ENCODE results near the gene KRTAP12-2. TPM values are rescaled to one million over a fixed set of nuclear protein-coding genes. Genes with fewer than 3 reads are reported as not detected.

The KRTAP12-2 gene, protein sequence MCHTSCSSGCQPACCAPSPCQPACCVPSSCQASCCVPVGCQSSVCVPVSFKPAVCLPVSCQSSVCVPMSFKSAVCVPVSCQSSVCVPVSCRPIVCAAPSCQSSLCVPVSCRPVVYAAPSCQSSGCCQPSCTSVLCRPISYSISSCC
- not detected for total RNA-seq
- long read RNA-seq, result 0 reads

- DNase-seq (peak; percentile 87), ATAC-seq (peak; percentile 100)
- intact Hi-C loops (cut with micrococcal nuclease), result no loop called here
These were observed at the start of gene KRTAP12-2 for GRCh38 chr21:44666401-44667320. KRTAP12-2 (minus strand) TSS chr21:44666927; CDS start chr21:44666886, 41 bp downstream.

GRCh38 chr21:44714905-44715304 lies 48.2 kb upstream of the KRTAP12-2 start:
- ATAC-seq (no peak), DNase-seq (no peak)
- intact Hi-C loops (cut with micrococcal nuclease), result no loop called here

GRCh38 chr21:44713846-44714245 lies 47.1 kb upstream of the KRTAP12-2 start:
- intact Hi-C loops (cut with micrococcal nuclease), result no loop called here
- DNase-seq (no peak), ATAC-seq (no peak)

DNA sequence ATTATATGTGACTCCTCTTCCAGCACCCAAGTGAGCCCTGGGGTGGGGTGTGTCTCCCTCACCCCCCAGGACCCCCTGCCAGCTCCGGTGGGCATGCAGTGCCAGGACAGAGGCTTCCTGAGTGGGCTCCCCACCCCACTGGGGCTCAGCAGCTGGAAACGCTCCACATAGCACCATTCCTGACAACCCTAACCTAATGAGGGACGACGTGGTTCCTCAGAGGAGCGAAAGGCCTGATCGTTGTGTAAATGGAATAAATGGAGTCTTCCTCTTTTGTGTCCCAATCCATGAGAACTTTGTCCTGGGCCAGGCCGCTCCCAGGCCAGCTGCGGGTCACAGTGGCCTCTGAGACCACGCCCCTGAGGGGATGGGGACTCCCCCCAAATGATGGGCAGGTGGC lies 46.4 kb upstream of the KRTAP12-2 start:
- DNase-seq, result no peak

DNA sequence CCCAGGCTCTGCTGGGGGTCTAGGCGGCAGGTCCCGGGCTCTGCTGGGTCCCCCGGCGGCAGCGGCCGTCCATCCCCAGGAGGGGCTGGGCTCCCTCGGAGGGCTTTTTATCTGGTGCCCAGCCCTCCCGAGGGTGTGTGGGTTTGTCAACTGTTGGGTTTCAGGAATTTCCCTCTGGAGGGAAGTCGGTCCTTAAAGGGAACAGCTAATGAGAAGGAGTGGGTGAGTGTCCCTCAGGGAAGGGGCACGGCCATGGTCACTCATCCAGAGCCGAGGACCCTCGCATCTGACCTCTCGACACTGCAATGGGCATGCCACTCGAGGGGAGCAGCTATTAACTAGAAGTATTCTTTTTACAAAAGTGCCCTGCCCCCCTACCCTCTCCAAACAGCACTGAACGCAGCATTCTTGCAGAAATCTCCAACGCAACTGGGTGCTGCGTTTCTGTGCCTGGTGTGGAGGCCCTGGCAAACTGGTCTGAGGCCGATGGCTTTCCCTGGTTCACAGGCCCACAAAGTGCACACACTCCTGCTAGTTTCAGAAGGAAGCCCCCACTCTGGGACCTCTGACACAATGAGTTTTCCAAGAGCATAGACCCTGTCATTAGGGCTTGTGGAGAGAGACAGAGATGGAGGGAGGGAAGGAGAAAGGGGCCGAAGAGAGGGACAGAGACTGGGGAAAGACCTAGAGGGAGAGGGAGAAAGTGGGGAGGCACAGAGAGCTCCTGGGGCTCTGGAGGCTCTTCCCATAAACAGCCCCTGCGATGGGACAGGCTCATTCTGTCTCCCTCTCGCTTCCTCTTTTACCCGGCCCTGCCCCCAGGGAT lies 45.7 kb upstream of the KRTAP12-2 start:
- ATAC-seq, result no peak
- intact Hi-C loops (cut with micrococcal nuclease), result no loop called here

More for the DNA sequence above, 46.4 kb upstream of the KRTAP12-2 start:
- intact Hi-C loops (cut with micrococcal nuclease), result no loop called here
- no peak for ATAC-seq

GRCh38 chr21:44711327-44712202 lies 44.8 kb upstream of the KRTAP12-2 start, which contains the start of gene TSPEAR:
TSPEAR (minus strand) TSS chr21:44711572; CDS start chr21:44711514, 58 bp downstream.
- ATAC-seq, result peak; percentile 2
- intact Hi-C loops (cut with micrococcal nuclease), result no loop called here
- no peak for DNase-seq

More for the DNA sequence above, 45.7 kb upstream of the KRTAP12-2 start:
- no peak for DNase-seq

GRCh38 chr21:44710756-44711326 lies 44.1 kb upstream of the KRTAP12-2 start:
- DNase-seq (no peak), ATAC-seq (no peak)
- intact Hi-C loops (cut with micrococcal nuclease), result no loop called here

DNA sequence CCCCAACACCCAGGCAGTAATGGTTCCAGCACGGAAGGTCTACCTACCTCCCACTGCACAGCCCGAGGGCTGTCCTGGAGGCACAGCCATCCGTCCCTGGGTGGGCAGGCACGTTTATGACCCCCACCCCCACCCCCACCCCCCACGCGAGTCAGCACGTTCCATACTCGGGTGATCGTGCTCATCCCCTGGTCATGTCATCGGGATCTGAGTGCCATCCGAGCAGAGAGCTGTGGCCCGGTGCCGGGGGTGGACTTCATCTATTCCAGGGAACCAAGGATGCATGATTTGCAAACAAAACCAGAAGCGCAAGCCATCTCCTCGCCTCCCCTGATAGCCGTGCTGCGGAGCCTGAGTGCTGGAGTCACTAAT lies 43.6 kb upstream of the KRTAP12-2 start:
- DNase-seq (no peak), ATAC-seq (no peak)
- intact Hi-C loops (cut with micrococcal nuclease), result no loop called here

DNA sequence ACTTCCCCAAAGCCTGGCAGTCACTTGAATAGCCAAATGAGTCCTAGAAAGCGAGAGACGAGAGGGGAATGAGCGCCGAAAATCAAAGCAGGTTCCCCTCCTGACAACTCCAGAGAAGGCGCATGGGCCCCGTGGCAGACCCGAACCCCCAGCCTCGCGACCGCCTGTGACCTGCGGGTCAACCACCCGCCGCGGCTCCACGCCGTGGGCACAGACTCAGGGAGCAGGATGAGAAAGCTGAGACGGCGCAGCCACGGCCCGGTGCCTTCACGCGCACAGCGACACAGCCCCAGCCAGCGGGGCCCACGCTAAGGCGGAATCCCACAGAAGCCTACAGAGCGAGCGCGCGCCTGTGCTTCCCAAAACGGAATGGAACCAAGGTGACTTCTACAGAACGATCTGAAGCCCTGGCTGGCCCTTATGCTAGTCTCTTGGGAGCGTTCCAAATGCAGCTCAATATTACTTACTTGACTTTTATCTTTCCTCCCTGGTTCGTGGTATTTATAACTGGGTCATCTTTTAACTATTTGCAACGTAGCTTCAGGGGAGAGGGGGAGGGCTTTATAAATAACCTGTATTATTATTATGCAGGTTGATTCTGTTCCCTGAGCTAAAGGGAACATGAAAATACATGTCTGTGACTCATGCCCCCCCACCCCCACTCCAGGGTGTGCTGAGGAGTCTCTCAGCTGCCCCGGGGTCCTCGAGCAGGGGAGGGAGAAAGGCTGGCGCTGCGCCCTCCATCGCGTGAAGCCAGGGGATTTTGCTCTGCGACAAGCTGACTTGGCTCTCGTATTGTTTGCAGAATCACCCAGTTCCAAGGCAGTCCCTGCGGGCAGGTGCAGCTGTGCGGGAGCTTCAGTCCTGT lies 42.9 kb upstream of the KRTAP12-2 start:
- intact Hi-C loops (cut with micrococcal nuclease), result no loop called here
- peak; percentile 78 for ATAC-seq

DNA sequence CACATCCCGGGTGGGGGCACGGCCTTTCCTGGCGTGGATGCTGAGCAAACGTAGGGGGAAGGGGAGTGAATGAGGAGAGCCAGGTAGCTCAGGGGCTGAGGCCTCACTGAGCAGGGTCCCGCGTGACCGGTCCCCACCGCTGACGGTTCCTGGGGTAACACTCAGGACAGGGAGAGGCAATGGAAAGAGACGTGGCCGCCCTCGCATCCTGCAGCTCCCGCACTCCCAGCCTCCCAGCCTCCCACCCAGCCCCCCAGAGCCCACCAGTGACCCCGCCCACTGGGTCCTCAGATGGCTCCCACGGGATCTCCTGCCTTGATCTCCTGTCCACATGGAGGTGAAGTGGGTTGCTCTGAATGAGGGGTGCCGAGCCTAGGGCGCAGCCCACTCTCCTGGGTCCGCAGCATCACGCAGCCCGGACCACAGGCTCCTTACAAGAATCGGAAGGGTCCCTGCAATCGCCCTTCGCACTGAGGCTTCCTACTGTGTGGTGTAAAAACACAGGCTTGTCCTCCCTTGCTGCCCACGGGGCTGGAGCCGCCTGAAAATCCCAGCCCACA lies 42.2 kb upstream of the KRTAP12-2 start:
- intact Hi-C loops (cut with micrococcal nuclease), result no loop called here
- ATAC-seq (peak; percentile 2), DNase-seq (no peak)

More for the DNA sequence above, 42.9 kb upstream of the KRTAP12-2 start:
- DNase-seq, result peak; percentile 68

GRCh38 chr21:44708213-44708865 lies 41.6 kb upstream of the KRTAP12-2 start:
- intact Hi-C loops (cut with micrococcal nuclease), result no loop called here

DNA sequence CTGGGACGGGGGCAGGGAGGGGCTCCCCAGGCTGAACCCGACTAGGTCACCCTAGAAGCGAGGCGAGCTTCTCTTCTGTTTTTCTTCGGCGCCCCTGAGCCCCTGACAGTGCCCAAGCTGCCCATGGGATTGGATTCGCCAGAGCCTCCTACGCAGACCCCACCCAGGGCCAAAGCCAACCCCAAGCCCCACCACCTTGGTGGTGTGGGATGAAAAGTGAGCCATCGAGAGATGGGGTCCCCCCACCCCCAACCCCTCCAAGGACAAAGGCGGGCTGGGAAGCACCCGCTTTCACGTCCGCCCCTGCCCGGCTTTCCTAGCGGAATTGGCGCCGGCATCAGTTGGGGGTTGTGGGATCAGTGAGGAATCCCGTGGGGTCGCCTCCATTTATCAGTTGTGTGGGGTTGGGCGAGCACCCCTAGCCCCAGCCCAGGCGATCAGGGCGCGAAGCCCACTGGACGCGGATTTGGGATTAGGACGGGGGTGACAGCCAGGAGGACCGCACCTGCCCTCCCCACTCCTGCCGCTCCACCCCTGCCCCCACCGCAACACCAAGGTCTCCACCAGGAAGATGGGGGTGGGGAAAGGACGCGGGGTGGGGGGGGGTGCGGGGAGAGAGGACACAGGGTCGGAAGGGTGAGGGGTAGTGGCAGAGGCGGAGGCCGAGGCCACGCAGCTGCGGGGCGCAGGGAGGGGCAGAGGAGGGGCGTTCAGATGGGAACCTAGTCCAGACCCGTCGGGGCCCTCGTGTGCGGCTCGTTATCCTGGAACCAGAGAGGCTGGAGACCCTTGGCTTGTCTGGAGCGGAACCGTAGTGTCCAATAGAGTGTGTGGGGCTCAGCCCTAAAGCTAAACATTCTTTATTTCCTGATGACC lies 40.2 kb upstream of the KRTAP12-2 start:
- ATAC-seq (no peak), DNase-seq (no peak)
- intact Hi-C loops (cut with micrococcal nuclease), result no loop called here

More at GRCh38 chr21:44708213-44708865, 41.6 kb upstream of the KRTAP12-2 start:
- peak; percentile 73 for ATAC-seq
- peak; percentile 72 for DNase-seq

DNA sequence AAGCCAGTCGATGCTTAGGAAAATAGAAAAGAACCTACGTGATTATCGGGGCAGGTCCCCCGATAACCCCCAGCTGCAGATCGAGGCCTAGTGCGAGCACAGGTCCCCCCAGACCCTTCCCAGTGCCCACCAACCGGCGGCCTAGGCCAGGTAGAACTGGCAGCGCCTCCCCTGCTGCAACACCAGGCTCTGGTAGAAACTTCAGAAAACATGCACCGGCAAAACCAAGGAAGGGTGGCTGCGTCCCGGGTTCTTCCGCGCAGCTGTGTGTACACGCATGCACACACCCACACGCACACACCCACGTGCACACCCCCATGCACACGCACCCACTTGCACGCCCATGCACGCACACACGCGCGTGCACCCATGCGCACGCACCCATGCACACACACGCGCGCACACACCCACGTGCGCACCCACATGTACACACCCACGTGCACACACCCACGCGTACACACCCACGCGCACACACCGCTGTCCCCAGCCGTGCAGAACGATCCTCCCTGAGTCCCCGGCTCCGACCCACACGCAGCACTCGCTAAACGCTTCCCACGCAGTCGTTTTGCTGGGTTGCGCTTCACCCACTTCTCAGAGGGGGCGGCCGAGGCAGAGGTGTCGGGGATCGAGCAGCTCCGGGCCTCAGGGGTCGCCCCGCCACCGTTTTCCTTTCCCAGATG lies 39.4 kb upstream of the KRTAP12-2 start:
- intact Hi-C loops (cut with micrococcal nuclease), result no loop called here
- no peak for DNase-seq
- no peak for ATAC-seq

GRCh38 chr21:44704636-44705001 lies 37.9 kb upstream of the KRTAP12-2 start:
- DNase-seq (no peak), ATAC-seq (no peak)
- intact Hi-C loops (cut with micrococcal nuclease), result no loop called here

All from left ventricle myocardium superior (tissue), 1 donor.